Activated CD8-positive, alpha-beta T cell treated with anti-CD3 and anti-CD28 coated beads for 36 hours (primary cell): ENCODE data around the gene ALKBH6. TPM values are rescaled to one million over a fixed set of nuclear protein-coding genes. Genes with fewer than 3 reads are reported as not detected.

ENCODE experiments used
- ATAC-seq: fragments of 200-7000 bp; cut with Tn5 transposase; one replicate; pipeline ENCODE4 v1.10.0; 2021; ENCODE audit warnings: mild to moderate bottlenecking, moderate library complexity
- CTCF ChIA-PET: fragments of 350-600 bp; sonication (Branson Sonifier 250); formaldehyde crosslinking; loops from one replicate; lab custom pipeline; 2021; ENCODE audit warnings: antibody characterized with exemption; lab: Charles Lee
- POLR2A ChIA-PET: fragments of 350-600 bp; sonication (Branson Sonifier 250); formaldehyde crosslinking; loops from one replicate; lab custom pipeline; 2021; ENCODE audit warnings: antibody characterized with exemption; lab: Charles Lee
- DNase-seq: peaks from one replicate; pipeline ENCODE4 v3.0.0-alpha.2; 2020
- H3K27ac Mint-ChIP-seq: one replicate; pipeline ENCODE4 v1.8.0; 2021; ENCODE audit warnings: mild to moderate bottlenecking, mixed read lengths
- H3K27me3 Mint-ChIP-seq: one replicate; pipeline ENCODE4 v1.8.0; 2021; ENCODE audit warnings: mixed read lengths
- H3K36me3 Mint-ChIP-seq: one replicate; pipeline ENCODE4 v1.8.0; 2021; ENCODE audit warnings: low read depth, mixed read lengths
- H3K4me1 Mint-ChIP-seq: one replicate; pipeline ENCODE4 v1.8.0; 2021; ENCODE audit warnings: low read depth, mixed read lengths
- H3K4me3 Mint-ChIP-seq: one replicate; pipeline ENCODE4 v1.8.0; 2021; ENCODE audit warnings: mild to moderate bottlenecking, moderate library complexity, mixed read lengths
- H3K9me3 Mint-ChIP-seq: one replicate; pipeline ENCODE4 v1.8.0; 2021; ENCODE audit warnings: mixed read lengths
- CTCF ChIP-seq: fragments of 200-600 bp; IDR thresholded peaks from one replicate; pipeline ENCODE4 v1.8.0; 2022; ENCODE audit warnings: antibody characterized with exemption, mild to moderate bottlenecking
- intact Hi-C: fragments of 100-400 bp; cut with micrococcal nuclease; formaldehyde crosslinking; loops from one replicate; pipeline ENCODE4 v1.10.0; 2022
- total RNA-seq, 2 experiments: library from RNA; stranded (reverse); gene quantifications; one replicate each; pipeline ENCODE4 v1.2.3, GENCODE V29; 2021

Gene ALKBH6
- total RNA-seq, 2 experiments from 2014 or later: 36.5 to 37.5 TPM

- H3K36me3 Mint-ChIP-seq: peaks cover 28% of the 10 kb centered on the region
- ATAC-seq: no peak
- ChIA-PET POLR2A (interaction anchor here (0.5 kb wide), 1 partner anchor 77 kb away, joined by 3 read pairs; no protein-coding TSS in a partner anchor), CTCF (interaction anchor here (1.0 kb wide), 1 partner anchor 69 kb away, joined by 3 read pairs; no protein-coding TSS in a partner anchor)
- no peak overlapping the region for H3K27ac Mint-ChIP-seq
- H3K4me3 Mint-ChIP-seq: no peak overlapping the region
- H3K4me1 Mint-ChIP-seq: peaks cover 8% of the 10 kb centered on the region
- intact Hi-C loops: no loop called here
- no peaks in the 10 kb centered on the region for H3K27me3 Mint-ChIP-seq
- H3K9me3 Mint-ChIP-seq: no peaks in the 10 kb centered on the region
- no peak for TF ChIP-seq CTCF
- DNase-seq: no peak
These were observed 44.6 kb upstream of the ALKBH6 start for GRCh38 chr19:36058481-36059179.

- DNase-seq (peak; percentile 96), ATAC-seq (peak; percentile 79)
- Mint-ChIP-seq H3K9me3 (no peaks in the 10 kb centered on the region), H3K27me3 (no peaks in the 10 kb centered on the region), H3K4me1 (peaks cover 11% of the 10 kb centered on the region), H3K4me3 (peak within 1 kb of the TSS; percentile 89), H3K36me3 (peaks cover 22% of the 10 kb centered on the region), H3K27ac (peak within 1 kb of the TSS; percentile 98)
- POLR2A ChIA-PET: interaction anchor here (0.6 to 2.0 kb wide), 6 partner anchors 18 to 152 kb away, joined by 3 to 6 read pairs (median 4); partner anchors contain the start of genes POLR2I and TBCB
- TF ChIP-seq CTCF: no peak
- intact Hi-C loops: loop anchor here (5.0 kb wide), 1 partner anchor 62 kb away; the partner anchor contains the start of gene TBCB
- CTCF ChIA-PET: interaction anchor here (0.7 to 1.6 kb wide), 5 partner anchors 34 to 146 kb away, joined by 3 read pairs; partner anchors contain the start of genes ALKBH6 and TBCB
These were observed 41.0 kb upstream of the ALKBH6 start, which contains the start of gene WDR62 for GRCh38 chr19:36054733-36055686. TSS of gene WDR62 (plus strand) at chr19:36054897. CDS start at chr19:36054972, 75 bp downstream.

- Mint-ChIP-seq H3K27me3 (no peaks in the 10 kb centered on the region), H3K9me3 (no peaks in the 10 kb centered on the region), H3K4me3 (peak within 1 kb of the TSS; percentile 89), H3K27ac (peak within 1 kb of the TSS; percentile 98), H3K4me1 (peaks cover 11% of the 10 kb centered on the region), H3K36me3 (peaks cover 20% of the 10 kb centered on the region)
- peak; percentile 100 for DNase-seq
- POLR2A ChIA-PET: interaction anchor here (0.6 to 2.0 kb wide), 6 partner anchors 18 to 151 kb away, joined by 3 to 6 read pairs (median 4); partner anchors contain the start of genes POLR2I and TBCB
- CTCF ChIA-PET: interaction anchor here (0.8 to 1.6 kb wide), 6 partner anchors 18 to 105 kb away, joined by 3 to 4 read pairs (median 3); partner anchors contain the start of genes ALKBH6 and TBCB
- ATAC-seq: peak; percentile 89
- intact Hi-C loops: loop anchor here (5.0 kb wide), 1 partner anchor 63 kb away; the partner anchor contains the start of gene TBCB
- TF ChIP-seq CTCF: peak; percentile 45
These were observed 40.2 kb upstream of the ALKBH6 start, which contains the start of gene THAP8 for GRCh38 chr19:36054119-36054732. TSS of gene THAP8 (minus strand) at chr19:36054285. CDS start at chr19:36054217, 68 bp downstream.

GRCh38 chr19:36051637-36052036 lies 37.6 kb upstream of the ALKBH6 start:
- DNase-seq: no peak
- ChIA-PET CTCF (no interaction called here), POLR2A (no interaction called here)
- no peak for ATAC-seq
- Mint-ChIP-seq H3K9me3 (no peaks in the 10 kb centered on the region), H3K36me3 (peaks cover 8% of the 10 kb centered on the region), H3K4me3 (no peak overlapping the region), H3K27me3 (no peaks in the 10 kb centered on the region), H3K4me1 (peaks cover 11% of the 10 kb centered on the region), H3K27ac (no peak overlapping the region)
- intact Hi-C loops: loop anchor here (5.0 kb wide), 1 partner anchor 66 kb away; the partner anchor contains the start of gene TBCB
- no peak for TF ChIP-seq CTCF
